HCT116 (cell line): ENCODE data around the gene PAAF1. TPM values are rescaled to one million over a fixed set of nuclear protein-coding genes. Genes with fewer than 3 reads are reported as not detected.

Source experiments
- ATAC-seq: fragments of 200-7000 bp; cut with Tn5 transposase; 2 replicates; pipeline ENCODE4 v1.9.1; 2020; ENCODE audit warnings: mild to moderate bottlenecking, moderate library complexity
- BruUV-seq: library from RNA; stranded (reverse); fragments of 400-500 nt; replicated peaks from 2 replicates; lab custom pipeline; 2021; lab: Mats Ljungman, UMichigan
- CTCF ChIA-PET: fragments of 300-600 bp; sonication (Branson Sonifier 250); formaldehyde crosslinking; loops from one replicate; lab custom pipeline; 2021; ENCODE audit warnings: antibody characterized with exemption; lab: Charles Lee
- POLR2A ChIA-PET: fragments of 300-600, 350-600 bp; sonication (Branson Sonifier 250); formaldehyde crosslinking; loops from one replicate; lab custom pipeline; 2021; ENCODE audit warnings: antibody characterized with exemption; lab: Charles Lee
- RAD21 ChIA-PET, 2 experiments: fragments of 300-600 bp; sonication (Branson Sonifier 250); formaldehyde crosslinking; loops; one replicate each; lab custom pipeline; 2023; ENCODE audit warnings: low total read pairs in 2 of 2; ENCODE audit not compliant: uncharacterized antibody in 2 of 2, unreplicated experiment in 2 of 2, low non-redundant PET in 1 of 2; lab: Charles Lee
- DNase-seq: peaks from one replicate; pipeline ENCODE4 v3.0.0-alpha.2; 2010; ENCODE audit warnings: low read depth, low spot score
- H2AFZ ChIP-seq: fragments of 200-600 bp; shearing (Covaris generic), sonication (generic); 2 replicates; pipeline ENCODE4 v1.6.1; 2017; ENCODE audit warnings: low read depth, mixed run types, mixed read lengths, antibody characterized with exemption, low read length; ENCODE audit not compliant: poor library complexity, severe bottlenecking
- H3K27ac ChIP-seq: 2 replicates; pipeline ENCODE4 v1.5.1; 2012; ENCODE audit warnings: low read depth, low read length
- H3K27me3 ChIP-seq: fragments of 200-600 bp; sonication (generic); 2 replicates; pipeline ENCODE4 v1.6.1; 2016; ENCODE audit warnings: mixed run types, low read length, mixed read lengths; ENCODE audit not compliant: insufficient read depth
- H3K36me3 ChIP-seq, 2 experiments: fragments of 200-500 bp in 1 of 2; fragments of 200-600 bp in 1 of 2; sonication (Bioruptor generic) in 1 of 2; sonication (generic) in 1 of 2; 2 replicates each; pipeline versions ENCODE4 v1.5.1 to v1.6.1; 2014 to 2016; ENCODE audit warnings: low read length in 2 of 2, inconsistent platforms in 1 of 2, mixed read lengths in 1 of 2, mixed run types in 1 of 2; ENCODE audit not compliant: insufficient read depth in 2 of 2, control insufficient read depth in 1 of 2
- H3K4me1 ChIP-seq, 2 experiments: fragments of 200-600 bp in 1 of 2; sonication (generic) in 1 of 2; 2 replicates each; pipeline versions ENCODE4 v1.5.1 to v1.6.1; 2012 to 2017; ENCODE audit warnings: low read length in 2 of 2, inconsistent platforms in 1 of 2, mild to moderate bottlenecking in 1 of 2, mixed read lengths in 1 of 2, mixed run types in 1 of 2, moderate library complexity in 1 of 2; ENCODE audit not compliant: insufficient read depth in 2 of 2, control insufficient read depth in 1 of 2
- H3K4me2 ChIP-seq: fragments of 200-600 bp; sonication (generic); 2 replicates; pipeline ENCODE4 v1.6.1; 2017; ENCODE audit warnings: mixed run types, low read length, mixed read lengths
- H3K4me3 ChIP-seq, 2 experiments: fragments of 200-600 bp in 1 of 2; sonication (generic) in 1 of 2; replicated peaks in 1 of 2; 2 replicates each; pipeline ENCODE4 v1.5.1; 2011 to 2016; ENCODE audit warnings: low read length in 2 of 2, control low read depth in 1 of 2, low read depth in 1 of 2, mild to moderate bottlenecking in 1 of 2, mixed read lengths in 1 of 2, mixed run types in 1 of 2
- H3K79me2 ChIP-seq: fragments of 200-600 bp; sonication (generic); 2 replicates; pipeline ENCODE4 v1.6.1; 2017; ENCODE audit warnings: mild to moderate bottlenecking, mixed run types, low read length, moderate library complexity, mixed read lengths; ENCODE audit not compliant: insufficient read depth
- H3K9ac ChIP-seq: fragments of 200-600 bp; sonication (generic); 2 replicates; pipeline ENCODE4 v1.6.1; 2016; ENCODE audit warnings: low read length, mixed read lengths
- H3K9me2 ChIP-seq: fragments of 200-600 bp; sonication (generic), shearing (Covaris generic); 2 replicates; pipeline ENCODE4 v1.6.1; 2017; ENCODE audit warnings: mixed run types, mild to moderate bottlenecking, moderate library complexity; ENCODE audit not compliant: insufficient read depth
- H3K9me3 ChIP-seq, 2 experiments: fragments of 200-500 bp in 1 of 2; fragments of 200-600 bp in 1 of 2; sonication (Bioruptor generic) in 1 of 2; sonication (generic) in 1 of 2; 2 replicates each; pipeline ENCODE4 v1.6.1; 2014 to 2017; ENCODE audit warnings: low read length in 2 of 2, mixed read lengths in 2 of 2, inconsistent platforms in 1 of 2, low read depth in 1 of 2, mild to moderate bottlenecking in 1 of 2, mixed run types in 1 of 2, moderate library complexity in 1 of 2; ENCODE audit not compliant: control insufficient read depth in 1 of 2, insufficient read depth in 1 of 2
- H4K20me1 ChIP-seq: fragments of 200-600 bp; sonication (generic), shearing (Covaris generic); 2 replicates; pipeline ENCODE4 v1.6.1; 2017; ENCODE audit warnings: mixed run types, mild to moderate bottlenecking, moderate library complexity; ENCODE audit not compliant: insufficient read depth
- ELF1 ChIP-seq: IDR thresholded peaks from 2 replicates; pipeline ENCODE4 v1.6.1; 2012; ENCODE audit warnings: low read depth, borderline replicate concordance
- EZH2 ChIP-seq: fragments of 200-600 bp; sonication (generic); IDR thresholded peaks from 2 replicates; pipeline ENCODE4 v1.6.1; 2017; ENCODE audit warnings: antibody characterized with exemption, mixed run types
- POLR2A ChIP-seq: IDR thresholded peaks from 2 replicates; pipeline ENCODE4 v1.7.0; 2011; ENCODE audit warnings: borderline replicate concordance; ENCODE audit not compliant: insufficient read depth, insufficient read length; ENCODE audit errors: extremely low read depth
- POLR2AphosphoS5 ChIP-seq: IDR thresholded peaks from 2 replicates; pipeline ENCODE4 v1.6.1; 2011; ENCODE audit warnings: mild to moderate bottlenecking, low read depth, low read length, moderate library complexity
- YY1 ChIP-seq: IDR thresholded peaks from 2 replicates; pipeline ENCODE4 v1.6.1; 2011; ENCODE audit warnings: low read length, low read depth, moderate library complexity, mild to moderate bottlenecking; ENCODE audit not compliant: insufficient replicate concordance; ENCODE audit errors: extremely low read depth
- intact Hi-C: fragments of 100-400 bp; cut with micrococcal nuclease; formaldehyde crosslinking; loops from 2 replicates; pipeline ENCODE4 v1.10.0; 2022
- total RNA-seq: library from RNA; stranded (reverse); gene quantifications from one replicate; pipeline ENCODE4 v1.2.1, GENCODE V29; 2021; ENCODE audit not compliant: unreplicated experiment
- TF ChIP-seq, protein P1 (sequence below), 3 experiments: fragments of 200-600 bp in 1 of 3; sonication (generic) in 1 of 3; IDR thresholded peaks in 2 of 3; conservative IDR thresholded peaks in 1 of 3; 2 replicates each; pipeline ENCODE4 v1.5.1; 2012 to 2017; ENCODE audit warnings: low read depth in 2 of 3, low read length in 2 of 3, antibody characterized with exemption in 1 of 3, borderline replicate concordance in 1 of 3, control low read depth in 1 of 3, mild to moderate bottlenecking in 1 of 3, mixed read lengths in 1 of 3, mixed run types in 1 of 3, moderate library complexity in 1 of 3; ENCODE audit not compliant: insufficient read depth in 1 of 3
- TF ChIP-seq, protein P2 (sequence below): IDR thresholded peaks from 2 replicates; pipeline ENCODE4 v1.6.1; 2012
- TF ChIP-seq, protein P3 (sequence below): IDR thresholded peaks from 2 replicates; pipeline ENCODE4 v1.6.1; 2011; ENCODE audit warnings: mild to moderate bottlenecking, low read length, moderate library complexity; ENCODE audit not compliant: insufficient replicate concordance; ENCODE audit errors: extremely low read depth

The PAAF1 gene
- total RNA-seq, 1 experiment from 2014 or later = 15.5 TPM

DNA sequence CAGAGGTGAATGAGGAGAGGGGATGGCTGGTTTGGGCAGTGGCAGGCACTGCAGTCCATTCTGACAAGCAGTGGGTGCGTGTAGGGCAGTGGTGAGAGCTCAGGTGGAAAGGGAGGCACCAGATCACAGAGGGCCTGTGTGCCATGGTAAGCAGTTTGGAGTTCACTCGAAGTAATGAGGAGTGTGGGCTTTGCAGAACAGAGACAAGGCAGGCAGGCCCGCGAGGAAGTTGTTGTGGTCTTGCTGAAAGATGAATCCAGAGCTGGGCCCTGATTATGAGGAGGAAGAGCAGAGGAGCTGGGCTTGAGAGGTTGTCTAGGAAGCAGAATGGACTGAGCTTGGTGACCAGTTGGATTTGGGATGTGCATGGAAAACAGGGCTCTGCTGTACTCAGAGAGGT lies 72.4 kb downstream of the PAAF1 start:
- Histone ChIP-seq H3K9ac (no peak overlapping the region), H3K4me3 (no peak overlapping the region), H2AFZ (no peak overlapping the region), H3K9me2 (no peaks in the 10 kb centered on the region), H3K4me2 (no peak overlapping the region), H4K20me1 (no peaks in the 10 kb centered on the region), H3K27me3 (no peaks in the 10 kb centered on the region)
- no peak for ATAC-seq
- no peak for TF ChIP-seq ELF1
- no peak for TF ChIP-seq POLR2A
- TF ChIP-seq EZH2 = no peak
- TF ChIP-seq, protein P1, sequence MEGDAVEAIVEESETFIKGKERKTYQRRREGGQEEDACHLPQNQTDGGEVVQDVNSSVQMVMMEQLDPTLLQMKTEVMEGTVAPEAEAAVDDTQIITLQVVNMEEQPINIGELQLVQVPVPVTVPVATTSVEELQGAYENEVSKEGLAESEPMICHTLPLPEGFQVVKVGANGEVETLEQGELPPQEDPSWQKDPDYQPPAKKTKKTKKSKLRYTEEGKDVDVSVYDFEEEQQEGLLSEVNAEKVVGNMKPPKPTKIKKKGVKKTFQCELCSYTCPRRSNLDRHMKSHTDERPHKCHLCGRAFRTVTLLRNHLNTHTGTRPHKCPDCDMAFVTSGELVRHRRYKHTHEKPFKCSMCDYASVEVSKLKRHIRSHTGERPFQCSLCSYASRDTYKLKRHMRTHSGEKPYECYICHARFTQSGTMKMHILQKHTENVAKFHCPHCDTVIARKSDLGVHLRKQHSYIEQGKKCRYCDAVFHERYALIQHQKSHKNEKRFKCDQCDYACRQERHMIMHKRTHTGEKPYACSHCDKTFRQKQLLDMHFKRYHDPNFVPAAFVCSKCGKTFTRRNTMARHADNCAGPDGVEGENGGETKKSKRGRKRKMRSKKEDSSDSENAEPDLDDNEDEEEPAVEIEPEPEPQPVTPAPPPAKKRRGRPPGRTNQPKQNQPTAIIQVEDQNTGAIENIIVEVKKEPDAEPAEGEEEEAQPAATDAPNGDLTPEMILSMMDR (IDR thresholded peaks at IDR 0.05 in 2 of 3, conservative IDR thresholded peaks at IDR 0.05 in 1 of 3; ENCODE audit: borderline replicate concordance in 1 of 3, insufficient read depth in 1 of 3, low read depth in 2 of 3, low read length in 2 of 3) = no peak
- TF ChIP-seq YY1 = no peak
- TF ChIP-seq POLR2AphosphoS5 = no peak
- TF ChIP-seq, protein P2, sequence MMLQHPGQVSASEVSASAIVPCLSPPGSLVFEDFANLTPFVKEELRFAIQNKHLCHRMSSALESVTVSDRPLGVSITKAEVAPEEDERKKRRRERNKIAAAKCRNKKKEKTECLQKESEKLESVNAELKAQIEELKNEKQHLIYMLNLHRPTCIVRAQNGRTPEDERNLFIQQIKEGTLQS = no peak
- TF ChIP-seq, protein P3, sequence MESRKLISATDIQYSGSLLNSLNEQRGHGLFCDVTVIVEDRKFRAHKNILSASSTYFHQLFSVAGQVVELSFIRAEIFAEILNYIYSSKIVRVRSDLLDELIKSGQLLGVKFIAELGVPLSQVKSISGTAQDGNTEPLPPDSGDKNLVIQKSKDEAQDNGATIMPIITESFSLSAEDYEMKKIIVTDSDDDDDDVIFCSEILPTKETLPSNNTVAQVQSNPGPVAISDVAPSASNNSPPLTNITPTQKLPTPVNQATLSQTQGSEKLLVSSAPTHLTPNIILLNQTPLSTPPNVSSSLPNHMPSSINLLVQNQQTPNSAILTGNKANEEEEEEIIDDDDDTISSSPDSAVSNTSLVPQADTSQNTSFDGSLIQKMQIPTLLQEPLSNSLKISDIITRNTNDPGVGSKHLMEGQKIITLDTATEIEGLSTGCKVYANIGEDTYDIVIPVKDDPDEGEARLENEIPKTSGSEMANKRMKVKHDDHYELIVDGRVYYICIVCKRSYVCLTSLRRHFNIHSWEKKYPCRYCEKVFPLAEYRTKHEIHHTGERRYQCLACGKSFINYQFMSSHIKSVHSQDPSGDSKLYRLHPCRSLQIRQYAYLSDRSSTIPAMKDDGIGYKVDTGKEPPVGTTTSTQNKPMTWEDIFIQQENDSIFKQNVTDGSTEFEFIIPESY = no peak
- TF ChIP-seq, all 23 proteins: peak for 0
- no peaks in the 10 kb centered on the region for H3K79me2 ChIP-seq
- CTCF ChIA-PET = no interaction called here
- no peak overlapping the region for H3K27ac ChIP-seq
- no peaks in the 10 kb centered on the region for H3K36me3 ChIP-seq
- no peaks in the 10 kb centered on the region; a peak in 1 of 4 replicates for H3K9me3 ChIP-seq
- no peak for DNase-seq
- intact Hi-C loops = no loop called here
- BruUV-seq = no TSS peak
- POLR2A ChIA-PET = no interaction called here
- RAD21 ChIA-PET = no interaction called here
- H3K4me1 ChIP-seq = no peaks in the 10 kb centered on the region
